Astrocyte of the cerebellum (primary cell): ENCODE results near the gene SLC35F6.

ENCODE experiments used
- DNase-seq: peaks from one replicate; pipeline ENCODE4 v3.0.0-alpha.2; 2011; ENCODE audit warnings: low read depth
- H3K4me3 ChIP-seq: 2 replicates; pipeline ENCODE4 v1.5.1; 2011; ENCODE audit warnings: mild to moderate bottlenecking, low read depth, low read length, moderate library complexity
- in situ Hi-C: cut with HindIII; loops from 2 replicates; pipeline ENCODE4 v1.10.0; 2017; ENCODE audit warnings: low sequenced_read_pairs
- TF ChIP-seq, protein P1 (sequence below): IDR thresholded peaks from 2 replicates; pipeline ENCODE4 v1.5.1; 2012; ENCODE audit warnings: low read length, low read depth, moderate library complexity, mild to moderate bottlenecking; ENCODE audit errors: missing control alignments

The SLC35F6 gene

DNA sequence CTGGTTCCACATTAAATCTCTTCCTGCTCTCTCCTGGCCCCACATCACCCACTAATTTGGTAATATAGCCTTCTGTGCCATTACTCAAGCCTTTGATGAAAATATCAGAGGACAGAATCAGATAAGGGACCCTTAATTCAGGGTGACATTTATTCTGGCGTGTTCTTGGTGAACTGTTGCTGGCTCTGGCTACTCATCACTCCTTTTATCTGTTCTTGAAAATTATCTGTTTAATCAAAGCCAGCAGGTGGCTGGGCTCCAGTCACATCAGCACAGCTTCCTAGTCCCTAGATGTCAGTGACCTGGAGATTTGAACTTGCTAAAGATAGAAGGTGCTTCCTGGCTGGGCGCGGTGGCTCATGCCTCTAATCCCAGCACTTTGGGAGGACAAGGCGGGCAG lies 26.9 kb upstream of the SLC35F6 start:
- TF ChIP-seq, protein P1, sequence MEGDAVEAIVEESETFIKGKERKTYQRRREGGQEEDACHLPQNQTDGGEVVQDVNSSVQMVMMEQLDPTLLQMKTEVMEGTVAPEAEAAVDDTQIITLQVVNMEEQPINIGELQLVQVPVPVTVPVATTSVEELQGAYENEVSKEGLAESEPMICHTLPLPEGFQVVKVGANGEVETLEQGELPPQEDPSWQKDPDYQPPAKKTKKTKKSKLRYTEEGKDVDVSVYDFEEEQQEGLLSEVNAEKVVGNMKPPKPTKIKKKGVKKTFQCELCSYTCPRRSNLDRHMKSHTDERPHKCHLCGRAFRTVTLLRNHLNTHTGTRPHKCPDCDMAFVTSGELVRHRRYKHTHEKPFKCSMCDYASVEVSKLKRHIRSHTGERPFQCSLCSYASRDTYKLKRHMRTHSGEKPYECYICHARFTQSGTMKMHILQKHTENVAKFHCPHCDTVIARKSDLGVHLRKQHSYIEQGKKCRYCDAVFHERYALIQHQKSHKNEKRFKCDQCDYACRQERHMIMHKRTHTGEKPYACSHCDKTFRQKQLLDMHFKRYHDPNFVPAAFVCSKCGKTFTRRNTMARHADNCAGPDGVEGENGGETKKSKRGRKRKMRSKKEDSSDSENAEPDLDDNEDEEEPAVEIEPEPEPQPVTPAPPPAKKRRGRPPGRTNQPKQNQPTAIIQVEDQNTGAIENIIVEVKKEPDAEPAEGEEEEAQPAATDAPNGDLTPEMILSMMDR: no peak
- no peak for DNase-seq
- no peak overlapping the region for H3K4me3 ChIP-seq
- in situ Hi-C loops: no loop called here

DNA sequence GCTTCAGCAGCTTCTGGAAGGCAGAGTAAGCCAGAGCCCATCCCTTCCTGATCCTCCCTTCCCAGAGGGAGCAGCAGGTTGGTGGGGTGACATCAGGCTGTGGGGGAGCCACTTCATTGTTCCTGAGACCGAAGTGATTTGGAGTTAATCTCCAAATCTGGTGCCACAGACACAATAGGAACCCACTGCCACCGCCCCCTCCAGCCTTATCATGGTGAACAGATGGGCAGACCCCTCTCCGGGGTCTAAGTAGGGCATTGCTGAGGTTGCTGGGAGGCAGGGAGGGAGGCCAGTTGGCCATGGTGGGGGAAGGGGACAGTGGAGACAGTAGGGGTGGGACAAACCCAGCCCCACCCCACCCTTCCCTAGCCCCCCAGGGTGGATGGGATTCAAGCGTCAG lies 25.6 kb upstream of the SLC35F6 start:
- TF ChIP-seq, protein P1: no peak
- in situ Hi-C loops: no loop called here

DNA sequence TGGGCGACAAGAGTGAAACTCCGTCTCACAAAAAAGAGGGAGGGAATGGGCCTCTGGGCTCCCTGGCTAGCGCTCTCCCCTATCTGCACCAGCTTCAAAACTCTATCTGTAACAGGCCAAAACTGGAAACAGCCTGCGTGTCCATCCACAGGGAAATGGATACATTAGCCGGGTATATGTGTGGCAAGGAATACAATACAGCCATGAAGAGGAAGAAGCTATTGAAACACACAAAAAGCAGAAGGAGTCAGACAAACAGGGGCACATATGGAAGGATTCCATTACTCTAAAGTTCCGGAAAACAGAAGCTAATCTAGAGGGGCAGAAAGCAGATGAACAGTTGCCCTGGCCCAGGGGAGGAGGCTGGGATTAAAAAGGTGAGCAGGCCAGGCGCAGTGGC lies 24.6 kb upstream of the SLC35F6 start:
- H3K4me3 ChIP-seq: no peak overlapping the region
- no peak for DNase-seq
- TF ChIP-seq, protein P1: no peak
- in situ Hi-C loops: no loop called here

More for the DNA sequence above, 25.6 kb upstream of the SLC35F6 start:
- no peak for DNase-seq
- no peak overlapping the region for H3K4me3 ChIP-seq

DNA sequence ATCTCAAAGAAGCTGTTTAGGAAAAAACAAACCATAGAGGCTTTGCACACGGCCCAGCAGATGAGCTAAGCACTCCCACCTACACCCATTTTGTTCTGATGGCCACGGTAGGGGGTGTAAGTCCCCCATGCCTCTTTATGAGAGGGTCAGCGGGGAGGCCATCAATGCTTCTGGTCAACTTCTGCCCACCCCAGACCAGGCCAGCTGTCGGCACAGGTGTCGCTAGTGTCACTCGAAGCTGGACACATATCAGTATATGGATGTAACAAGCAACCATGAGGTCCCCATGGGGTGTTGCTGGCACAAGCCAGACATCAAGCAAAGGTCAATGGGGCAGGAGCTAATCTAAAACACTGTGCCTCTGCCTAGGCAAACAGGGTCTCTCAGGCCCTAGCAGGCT lies 23.7 kb upstream of the SLC35F6 start:
- in situ Hi-C loops: no loop called here

DNA sequence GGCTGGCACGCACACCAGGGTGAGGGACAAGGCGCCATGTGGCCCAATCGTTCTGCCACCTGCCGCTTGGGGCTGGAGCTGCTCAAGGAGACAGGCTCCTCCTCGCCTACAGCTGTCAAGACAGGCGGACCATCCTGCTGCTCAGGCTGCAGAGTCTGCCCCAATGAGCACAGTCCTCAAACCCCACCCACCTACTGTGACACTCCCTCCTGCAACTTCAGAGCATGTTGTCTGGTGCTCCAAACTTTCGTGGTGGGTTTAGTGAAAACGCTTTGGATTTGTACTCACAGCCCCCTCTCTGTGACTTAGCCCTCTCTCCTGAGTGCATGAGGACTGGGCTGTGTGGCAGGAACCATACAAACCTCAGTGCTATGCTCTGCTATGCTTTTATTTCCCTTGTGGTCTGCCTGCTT lies 23.2 kb upstream of the SLC35F6 start:
- no peak overlapping the region for H3K4me3 ChIP-seq
- no peak for DNase-seq
- in situ Hi-C loops: no loop called here

More for the DNA sequence above, 23.7 kb upstream of the SLC35F6 start:
- DNase-seq: no peak
- no peak overlapping the region for H3K4me3 ChIP-seq
- TF ChIP-seq, protein P1: no peak

DNA sequence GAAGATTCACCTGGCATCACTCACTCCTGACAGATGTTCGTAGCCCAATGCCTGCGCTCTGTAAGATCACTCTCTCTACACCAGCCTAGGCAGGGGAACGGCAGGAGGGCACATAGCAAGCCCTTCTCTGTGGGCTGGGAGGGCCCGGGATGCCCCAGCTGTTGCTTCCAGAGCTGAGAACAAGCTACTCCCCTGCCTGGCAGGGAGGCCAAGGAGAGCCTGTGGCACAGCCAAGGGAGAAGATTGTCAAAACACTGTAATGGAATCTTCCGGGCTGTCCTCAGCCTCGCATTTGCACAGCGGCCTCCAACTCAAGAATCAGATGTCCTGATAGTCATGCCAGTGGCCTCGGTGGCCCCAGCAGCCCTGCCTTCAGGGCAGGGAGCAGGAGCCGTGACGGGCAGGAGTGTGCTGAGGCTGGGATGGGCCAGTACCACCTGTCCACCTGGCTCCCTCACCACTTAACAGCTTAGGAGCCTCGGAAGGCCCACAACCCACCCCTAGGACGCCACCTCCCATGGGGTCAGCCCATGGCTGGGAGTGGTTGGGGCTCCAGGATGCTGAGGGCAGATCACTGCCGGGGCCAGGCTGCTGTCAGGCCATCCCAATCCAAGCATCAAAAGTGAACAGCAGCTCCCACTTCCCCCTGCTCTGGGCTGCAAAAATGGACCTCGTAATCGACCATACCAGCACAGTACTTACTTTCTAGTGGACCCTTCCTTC lies 21.9 kb upstream of the SLC35F6 start:
- TF ChIP-seq, protein P1: no peak
- in situ Hi-C loops: no loop called here

More for the DNA sequence above, 23.2 kb upstream of the SLC35F6 start:
- TF ChIP-seq, protein P1: no peak

More for the DNA sequence above, 21.9 kb upstream of the SLC35F6 start:
- no peak for DNase-seq
- H3K4me3 ChIP-seq: no peak overlapping the region
